H1 (cell line): ENCODE measurements around the gene UBE4B. TPM values are rescaled to one million over a fixed set of nuclear protein-coding genes. Genes with fewer than 3 reads are reported as not detected.

Source experiments
- CTCF ChIA-PET: fragments of 300-600 bp; sonication (Branson Sonifier 250); formaldehyde crosslinking; loops from one replicate; lab custom pipeline; 2021; ENCODE audit not compliant: partially characterized antibody; lab: Charles Lee
- POLR2A ChIA-PET: fragments of 300-600 bp; sonication (Branson Sonifier 250); formaldehyde crosslinking; loops from one replicate; lab custom pipeline; 2021; ENCODE audit warnings: inconsistent platforms; ENCODE audit not compliant: partially characterized antibody; lab: Charles Lee
- DNase-seq, 2 experiments: peaks; one replicate each; pipeline versions ENCODE4 v3.0.0 to v3.0.0-alpha.2; 2010 to 2022; ENCODE audit warnings: low spot score in 2 of 2, low read depth in 1 of 2, mixed read lengths in 1 of 2
- FAIRE-seq: peaks from 2 replicates; lab custom pipeline; 2011; peaks lifted over from hg19 to GRCh38; lab: Jason Lieb, UNC
- H2AFZ ChIP-seq: 2 replicates; pipeline ENCODE4 v1.8.1; 2012; ENCODE audit warnings: low read length, inconsistent platforms
- H2AK5ac ChIP-seq: 2 replicates; pipeline ENCODE4 v1.6.1; 2013; ENCODE audit warnings: low read depth, low read length
- H2BK120ac ChIP-seq: replicated peaks from 2 replicates; pipeline ENCODE3; 2013; ENCODE audit warnings: low read depth, low read length, inconsistent platforms
- H2BK12ac ChIP-seq: 2 replicates; pipeline ENCODE4 v1.6.1; 2013; ENCODE audit warnings: low read depth, low read length
- H2BK15ac ChIP-seq: 2 replicates; pipeline ENCODE4 v1.6.1; 2013; ENCODE audit warnings: low read length
- H2BK20ac ChIP-seq: 2 replicates; pipeline ENCODE4 v1.6.1; 2013; ENCODE audit warnings: low read length
- H2BK5ac ChIP-seq: 2 replicates; pipeline ENCODE4 v1.6.1; 2013; ENCODE audit warnings: low read depth, low read length
- H3K14ac ChIP-seq: 2 replicates; pipeline ENCODE4 v1.6.1; 2013; ENCODE audit warnings: inconsistent platforms; ENCODE audit not compliant: insufficient read length
- H3K18ac ChIP-seq: 2 replicates; pipeline ENCODE4 v1.6.1; 2013; ENCODE audit warnings: low read length; ENCODE audit errors: extremely low read depth
- H3K23ac ChIP-seq: 2 replicates; pipeline ENCODE4 v1.6.1; 2013; ENCODE audit warnings: inconsistent platforms; ENCODE audit not compliant: insufficient read length
- H3K23me2 ChIP-seq: 2 replicates; pipeline ENCODE4 v1.6.1; 2013; ENCODE audit warnings: low read depth, low read length
- H3K27ac ChIP-seq: 2 replicates; pipeline ENCODE4 v1.6.1; 2011; ENCODE audit warnings: low read depth, low read length, inconsistent platforms
- H3K27me3 ChIP-seq, 4 experiments: replicated peaks in 1 of 4; 1 replicate in 1 of 4; 2 replicates in 3 of 4; pipeline versions ENCODE4 v1.6.1 to v1.8.1; 2011 to 2013; ENCODE audit warnings: low read length in 3 of 4, mild to moderate bottlenecking in 3 of 4, inconsistent platforms in 2 of 4, mixed read lengths in 2 of 4, moderate library complexity in 1 of 4; ENCODE audit not compliant: control insufficient read depth in 3 of 4, insufficient read depth in 3 of 4; ENCODE audit errors: extremely low read depth in 1 of 4
- H3K36me3 ChIP-seq, 4 experiments: 2 replicates each; pipeline versions ENCODE4 v1.6.1 to v1.8.1; 2011 to 2013; ENCODE audit warnings: mild to moderate bottlenecking in 4 of 4, low read length in 3 of 4, moderate library complexity in 2 of 4, control low read depth in 1 of 4, inconsistent platforms in 1 of 4; ENCODE audit not compliant: insufficient read depth in 4 of 4, control insufficient read depth in 2 of 4
- H3K4ac ChIP-seq: replicated peaks from 2 replicates; pipeline ENCODE3; 2013; ENCODE audit warnings: low read length, low read depth, mixed read lengths, inconsistent platforms; ENCODE audit not compliant: insufficient read length
- H3K4me1 ChIP-seq, 4 experiments: replicated peaks in 1 of 4; 1 replicate in 1 of 4; 2 replicates in 3 of 4; pipeline versions ENCODE4 v1.6.1 to v1.8.1; 2011 to 2013; ENCODE audit warnings: low read length in 3 of 4, inconsistent platforms in 2 of 4, mixed read lengths in 1 of 4; ENCODE audit not compliant: insufficient read depth in 4 of 4, control insufficient read depth in 3 of 4
- H3K4me2 ChIP-seq, 2 experiments: 2 replicates each; pipeline versions ENCODE4 v1.6.1 to v1.8.1; 2011 to 2013; ENCODE audit warnings: low read depth in 2 of 2, low read length in 2 of 2, control low read depth in 1 of 2, inconsistent platforms in 1 of 2, mild to moderate bottlenecking in 1 of 2; ENCODE audit not compliant: insufficient read depth in 1 of 2
- H3K4me3 ChIP-seq, 4 experiments: fragments of 200-600, 300-600 bp in 1 of 4; sonication (generic), shearing (Covaris generic), sonication (Bioruptor Twin) in 1 of 4; 2 replicates each; pipeline versions ENCODE4 v1.5.1 to v1.8.1; 2011 to 2016; ENCODE audit warnings: low read length in 4 of 4, low read depth in 3 of 4, control low read depth in 2 of 4, inconsistent platforms in 2 of 4, mild to moderate bottlenecking in 2 of 4, mixed read lengths in 1 of 4, moderate library complexity in 1 of 4; ENCODE audit not compliant: insufficient read depth in 2 of 4; ENCODE audit errors: extremely low read depth in 1 of 4
- H3K56ac ChIP-seq: replicated peaks from 2 replicates; pipeline ENCODE3; 2013; ENCODE audit warnings: low read depth, mild to moderate bottlenecking, mixed read lengths, low read length, inconsistent platforms; ENCODE audit not compliant: insufficient read length
- H3K79me1 ChIP-seq: 2 replicates; pipeline ENCODE4 v1.6.1; 2013; ENCODE audit warnings: low read depth, low read length, control low read depth
- H3K79me2 ChIP-seq, 2 experiments: 2 replicates each; pipeline versions ENCODE4 v1.6.1 to v1.8.1; 2012 to 2013; ENCODE audit warnings: low read length in 2 of 2, mild to moderate bottlenecking in 2 of 2, inconsistent platforms in 1 of 2; ENCODE audit not compliant: insufficient read depth in 2 of 2, control insufficient read depth in 1 of 2
- H3K9ac ChIP-seq, 4 experiments: replicated peaks in 1 of 4; 1 replicate in 1 of 4; 2 replicates in 3 of 4; pipeline versions ENCODE4 v1.6.1 to v1.8.1; 2011 to 2013; ENCODE audit warnings: low read depth in 3 of 4, low read length in 3 of 4, control low read depth in 2 of 4, mild to moderate bottlenecking in 2 of 4, moderate library complexity in 2 of 4, inconsistent platforms in 1 of 4; ENCODE audit errors: extremely low read depth in 1 of 4
- H3K9me3 ChIP-seq, 2 experiments: 2 replicates each; pipeline versions ENCODE4 v1.6.1 to v1.8.1; 2012 to 2013; ENCODE audit warnings: mild to moderate bottlenecking in 2 of 2, moderate library complexity in 2 of 2, control low read depth in 1 of 2, inconsistent platforms in 1 of 2, low read depth in 1 of 2, low read length in 1 of 2, mixed read lengths in 1 of 2; ENCODE audit not compliant: insufficient read depth in 2 of 2
- H4K20me1 ChIP-seq, 2 experiments: replicated peaks in 1 of 2; 2 replicates each; pipeline versions ENCODE3 to v1.8.1; 2011 to 2013; ENCODE audit warnings: inconsistent platforms in 2 of 2, low read length in 2 of 2, mild to moderate bottlenecking in 1 of 2; ENCODE audit not compliant: insufficient read depth in 2 of 2, control insufficient read depth in 1 of 2
- H4K5ac ChIP-seq: 2 replicates; pipeline ENCODE4 v1.6.1; 2013; ENCODE audit warnings: low read length, low read depth, mixed read lengths, inconsistent platforms; ENCODE audit not compliant: insufficient read length
- H4K8ac ChIP-seq: 2 replicates; pipeline ENCODE4 v1.8.0; 2013; ENCODE audit warnings: mild to moderate bottlenecking, moderate library complexity, low read length, inconsistent platforms; ENCODE audit not compliant: insufficient read depth; ENCODE audit errors: extremely low read depth
- H4K91ac ChIP-seq: replicated peaks from 2 replicates; pipeline ENCODE3; 2013; ENCODE audit warnings: low read length, mixed read lengths, inconsistent platforms; ENCODE audit not compliant: insufficient read length
- GTF2F1 ChIP-seq: IDR thresholded peaks from 2 replicates; pipeline ENCODE4 v1.6.1; 2012; ENCODE audit warnings: low read depth, low read length, improper control_type of control experiment, borderline replicate concordance
- NANOG ChIP-seq: IDR thresholded peaks from 2 replicates; pipeline ENCODE4 v1.6.1; 2011; ENCODE audit warnings: low read length, low read depth, mild to moderate bottlenecking, inconsistent platforms; ENCODE audit not compliant: insufficient read depth, poor library complexity, severe bottlenecking
- WGBS, 2 experiments: shearing (Covaris generic) in 1 of 2; methylation state at CpG; one replicate each; pipeline versions ENCODE4 v1.1.6 to v1.1.7; 2013 to 2015; ENCODE audit warnings: low lambda C conversion rate in 2 of 2, mixed read lengths in 2 of 2, inconsistent platforms in 1 of 2, low coverage in 1 of 2, missing lambda C conversion rate in 1 of 2; ENCODE audit not compliant: insufficient replicate concordance in 2 of 2, insufficient coverage in 1 of 2, insufficient read length in 1 of 2; ENCODE audit errors: extremely low coverage in 1 of 2, missing lambda C conversion rate in 1 of 2; 5-methylcytosine and 5-hydroxymethylcytosine counted together
- polyA plus RNA-seq, 7 experiments: library from polyadenylated mRNA; depleted of rRNA in 3 of 7; stranded (reverse) in 5 of 7; unstranded in 2 of 7; fragments of >200 nt in 5 of 7; fragments of 200-250 nt in 2 of 7; gene quantifications; 1 replicate in 5 of 7; 2 replicates in 1 of 7; 4 replicates in 1 of 7; pipeline versions ENCODE4 v1.2.1 to v1.2.3, GENCODE V29; 2011 to 2013; ENCODE audit warnings: missing spikeins in 2 of 7, mixed read lengths in 2 of 7
- total RNA-seq: library from RNA; stranded (reverse); fragmentation: NEBNext Ultra II Directional; extraction: Animal tissue kit (Norgen Biotek cat#: 25700); gene quantifications from 2 replicates; pipeline ENCODE4 v1.2.1, GENCODE V29; 2021

UBE4B gene
- total and polyA plus RNA-seq, 2 of the 8 experiments (the other 6 are each of a cell fraction or from before 2014, with no cell fraction given) = 24.5 to 90.1 TPM

- Histone ChIP-seq H3K23ac (no peak overlapping the region), H3K36me3 (peaks cover 0 to 4% (median 1%) of the 10 kb centered on the region in 4 experiments; a peak in 4 of 8 replicates), H2BK12ac (no peak overlapping the region), H2AFZ (no peak overlapping the region), H4K20me1 (no peaks in the 10 kb centered on the region), H3K4me1 (no peaks in the 10 kb centered on the region), H3K79me1 (no peaks in the 10 kb centered on the region), H3K4me2 (no peak overlapping the region), H3K18ac (no peak overlapping the region), H2BK15ac (no peak overlapping the region), H3K23me2 (no peaks in the 10 kb centered on the region; the same call in 1 of the 2 replicates), H3K4me3 (no peak overlapping the region), H4K8ac (no peak overlapping the region), H3K4ac (no peak overlapping the region), H2AK5ac (no peak overlapping the region), H3K79me2 (no peaks in the 10 kb centered on the region), H4K5ac (no peak overlapping the region)
- FAIRE-seq = no peak
- CTCF ChIA-PET = interaction anchor here (1.1 kb wide), 1 partner anchor 10 kb away, joined by 6 read pairs; no protein-coding TSS in a partner anchor
- 89% methylated on average over 7 of the region's 7 CpGs; no CpG with 5 or more reads in 1 of the 2 experiments for WGBS, 2 experiments
- TF ChIP-seq GTF2F1 (no peak), NANOG (no peak)
- TF ChIP-seq, all 59 proteins: peak for 0
- Histone ChIP-seq H3K27ac (no peak overlapping the region), H3K9ac (no peak overlapping the region), H3K56ac (no peak overlapping the region), H2BK5ac (no peak overlapping the region), H3K14ac (no peak overlapping the region), H2BK20ac (no peak overlapping the region), H2BK120ac (no peak overlapping the region), H4K91ac (no peak overlapping the region), H3K27me3 (no peaks in the 10 kb centered on the region), H3K9me3 (no peaks in the 10 kb centered on the region)
- POLR2A ChIA-PET = no interaction called here
- no peak for DNase-seq
These were observed 111.3 kb downstream of the UBE4B start for GRCh38 chr1:10143961-10144485.
